ENCODE data around the gene TANC1. TPM values are rescaled to one million over a fixed set of nuclear protein-coding genes. Genes with fewer than 3 reads are reported as not detected.

Gene TANC1
- total and polyA plus RNA-seq, 4 donors, result 7.8 to 58.3 (median 48.0) TPM

DNA sequence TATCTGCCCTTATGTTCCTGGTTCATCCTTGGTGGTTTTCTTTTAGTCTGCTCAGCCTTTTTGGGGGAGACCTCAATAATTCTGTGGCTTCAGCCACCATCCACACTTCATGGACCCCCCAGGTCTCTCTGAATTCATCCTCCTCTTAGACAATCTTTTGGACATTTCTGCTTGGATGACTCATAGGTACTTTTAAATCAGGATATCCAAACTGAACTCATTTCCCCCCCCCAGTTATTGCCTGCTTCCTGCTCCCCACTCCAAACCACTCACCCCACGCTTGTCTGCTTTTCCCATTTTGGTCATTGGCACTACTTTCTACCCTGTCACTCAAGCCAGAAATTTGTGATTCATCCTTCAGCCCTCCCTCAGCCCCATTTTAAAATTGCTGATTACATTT, 78.5 kb downstream of the TANC1 start:
- Histone ChIP-seq H3K4me3 (ENCODE audit: low read length in 2 of 2) (no peak overlapping the region), H3K27me3 (ENCODE audit: control insufficient read depth in 1 of 2, insufficient read depth in 2 of 2, low read length in 1 of 2) (no peaks in the 10 kb centered on the region), H3K4me1 (ENCODE audit: control insufficient read depth in 1 of 2, insufficient read depth in 2 of 2, low read length in 2 of 2) (peaks cover 9 to 16% of the 10 kb centered on the region in 2 donors), H3K36me3 (ENCODE audit: control insufficient read depth in 1 of 2, insufficient read depth in 2 of 2, low read length in 1 of 2) (no peaks in the 10 kb centered on the region), H3K27ac (ENCODE audit: low read depth in 1 of 2, low read length in 2 of 2) (peak overlapping the region; percentile 74 to 89), H3K9me3 (ENCODE audit: control insufficient read depth, low read length) (no peaks in the 10 kb centered on the region)
- DNase-seq, result no peak
- intact Hi-C loops (cut with DNase I), result loop anchor here in 1 of 2 donors (10.0 kb wide), 1 partner anchor 48 kb away; no protein-coding TSS in a partner anchor
- peak; percentile 51 for ATAC-seq (ENCODE audit: low FRiP score)
- 2 to 4% methylated on average over 1 of the region's 1 CpG for WGBS, 2 donors

GRCh38 chr2:159050426-159050825, 82.0 kb downstream of the TANC1 start:
- DNase-seq (no peak), ATAC-seq (ENCODE audit: low FRiP score) (no peak)
- Histone ChIP-seq H3K27me3 (ENCODE audit: control insufficient read depth in 1 of 2, insufficient read depth in 2 of 2, low read length in 1 of 2) (no peaks in the 10 kb centered on the region), H3K4me1 (ENCODE audit: control insufficient read depth in 1 of 2, insufficient read depth in 2 of 2, low read length in 2 of 2) (peaks cover 2 to 16% of the 10 kb centered on the region in 2 donors), H3K4me3 (ENCODE audit: low read length in 2 of 2) (no peak overlapping the region), H3K27ac (ENCODE audit: low read depth in 1 of 2, low read length in 2 of 2) (no peak overlapping the region), H3K36me3 (ENCODE audit: control insufficient read depth in 1 of 2, insufficient read depth in 2 of 2, low read length in 1 of 2) (no peaks in the 10 kb centered on the region), H3K9me3 (ENCODE audit: control insufficient read depth, low read length) (no peaks in the 10 kb centered on the region)
- 97 to 98% methylated on average over 1 of the region's 1 CpG for WGBS, 2 donors
- intact Hi-C loops (cut with DNase I), result no loop called here

GRCh38 chr2:159051133-159051532, 82.7 kb downstream of the TANC1 start:
- ATAC-seq (ENCODE audit: low FRiP score) (no peak), DNase-seq (no peak)
- intact Hi-C loops (cut with DNase I), result no loop called here
- no peaks in the 10 kb centered on the region for H3K27me3 ChIP-seq (ENCODE audit: control insufficient read depth in 1 of 2, insufficient read depth in 2 of 2, low read length in 1 of 2)
- no peaks in the 10 kb centered on the region for H3K9me3 ChIP-seq (ENCODE audit: control insufficient read depth, low read length)
- no peak overlapping the region for H3K27ac ChIP-seq (ENCODE audit: low read depth in 1 of 2, low read length in 2 of 2)
- peaks cover 2 to 16% of the 10 kb centered on the region in 2 donors for H3K4me1 ChIP-seq (ENCODE audit: control insufficient read depth in 1 of 2, insufficient read depth in 2 of 2, low read length in 2 of 2)
- 94 to 95% methylated on average over 3 of the region's 3 CpGs for WGBS, 2 donors
- H3K36me3 ChIP-seq (ENCODE audit: control insufficient read depth in 1 of 2, insufficient read depth in 2 of 2, low read length in 1 of 2), result no peaks in the 10 kb centered on the region
- H3K4me3 ChIP-seq (ENCODE audit: low read length in 2 of 2), result no peak overlapping the region

GRCh38 chr2:159051661-159052060, 83.2 kb downstream of the TANC1 start:
- Histone ChIP-seq H3K4me3 (ENCODE audit: low read length in 2 of 2) (no peak overlapping the region), H3K4me1 (ENCODE audit: control insufficient read depth in 1 of 2, insufficient read depth in 2 of 2, low read length in 2 of 2) (peaks cover 2 to 16% of the 10 kb centered on the region in 2 donors), H3K27ac (ENCODE audit: low read depth in 1 of 2, low read length in 2 of 2) (peak overlapping the region in 1 of 2 donors; percentile 62), H3K9me3 (ENCODE audit: control insufficient read depth, low read length) (no peaks in the 10 kb centered on the region), H3K27me3 (ENCODE audit: control insufficient read depth in 1 of 2, insufficient read depth in 2 of 2, low read length in 1 of 2) (no peaks in the 10 kb centered on the region), H3K36me3 (ENCODE audit: control insufficient read depth in 1 of 2, insufficient read depth in 2 of 2, low read length in 1 of 2) (no peaks in the 10 kb centered on the region)
- ATAC-seq (ENCODE audit: low FRiP score) (peak; percentile 26), DNase-seq (peak in 1 of 2 donors; percentile 55)
- intact Hi-C loops (cut with DNase I), result no loop called here
- 5% methylated on average over 5 of the region's 5 CpGs for WGBS, 2 donors

DNA sequence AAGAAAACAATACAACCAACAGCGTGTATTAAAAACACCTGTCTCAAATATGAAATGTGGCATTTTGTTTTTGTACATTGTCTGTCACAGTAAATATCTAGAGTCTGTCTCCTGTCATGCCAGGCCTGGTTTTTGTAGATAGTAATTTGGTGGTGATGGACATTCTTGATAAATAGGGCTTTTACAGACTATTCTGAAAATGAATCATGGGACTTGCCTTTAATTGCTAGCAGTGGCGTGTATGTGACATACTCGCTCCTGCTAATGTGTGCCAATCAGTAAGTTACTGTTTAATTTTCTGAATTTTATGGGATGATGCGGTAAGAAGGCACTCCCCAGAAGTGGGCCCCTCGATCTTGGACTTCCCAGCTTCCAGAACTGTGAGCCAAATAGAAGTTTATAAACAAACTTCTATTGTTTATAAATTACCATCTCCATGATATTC, 83.7 kb downstream of the TANC1 start:
- Histone ChIP-seq H3K9me3 (ENCODE audit: control insufficient read depth, low read length) (no peaks in the 10 kb centered on the region), H3K4me3 (ENCODE audit: low read length in 2 of 2) (no peak overlapping the region), H3K4me1 (ENCODE audit: control insufficient read depth in 1 of 2, insufficient read depth in 2 of 2, low read length in 2 of 2) (peaks cover 2 to 16% of the 10 kb centered on the region in 2 donors), H3K27me3 (ENCODE audit: control insufficient read depth in 1 of 2, insufficient read depth in 2 of 2, low read length in 1 of 2) (no peaks in the 10 kb centered on the region), H3K36me3 (ENCODE audit: control insufficient read depth in 1 of 2, insufficient read depth in 2 of 2, low read length in 1 of 2) (no peaks in the 10 kb centered on the region), H3K27ac (ENCODE audit: low read depth in 1 of 2, low read length in 2 of 2) (peak overlapping the region; percentile 32 to 62)
- ATAC-seq (ENCODE audit: low FRiP score) (no peak), DNase-seq (no peak)
- intact Hi-C loops (cut with DNase I), result no loop called here
- 48 to 54% methylated on average over 5 of the region's 5 CpGs for WGBS, 2 donors

GRCh38 chr2:159053161-159054031, 85.0 kb downstream of the TANC1 start:
- no peak overlapping the region for H3K27ac ChIP-seq (ENCODE audit: low read depth in 1 of 2, low read length in 2 of 2)
- 82 to 86% methylated on average over 3 of the region's 3 CpGs for WGBS, 2 donors
- intact Hi-C loops (cut with DNase I), result no loop called here

DNA sequence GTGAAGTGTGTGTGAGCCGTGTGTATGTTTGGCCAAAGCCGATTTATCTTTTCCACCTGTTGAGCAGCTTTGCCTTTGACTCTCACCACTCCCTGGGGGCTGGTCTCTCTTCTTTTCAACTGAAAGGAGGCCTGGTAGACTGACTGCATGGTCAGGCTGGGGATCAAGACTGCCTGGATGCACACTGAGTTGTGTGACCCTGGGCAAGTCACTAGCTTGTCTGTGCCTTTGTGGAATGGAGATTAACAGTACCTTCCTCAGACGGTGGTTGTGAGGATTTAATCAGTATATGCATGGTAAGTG, 85.5 kb downstream of the TANC1 start:
- peaks cover 2 to 11% of the 10 kb centered on the region in 2 donors for H3K4me1 ChIP-seq (ENCODE audit: control insufficient read depth in 1 of 2, insufficient read depth in 2 of 2, low read length in 2 of 2)
- ATAC-seq (ENCODE audit: low FRiP score) (no peak), DNase-seq (no peak)
- H3K9me3 ChIP-seq (ENCODE audit: control insufficient read depth, low read length), result no peaks in the 10 kb centered on the region
- 88 to 89% methylated on average over 3 of the region's 3 CpGs for WGBS, 2 donors
- no peaks in the 10 kb centered on the region for H3K27me3 ChIP-seq (ENCODE audit: control insufficient read depth in 1 of 2, insufficient read depth in 2 of 2, low read length in 1 of 2)
- H3K36me3 ChIP-seq (ENCODE audit: control insufficient read depth in 1 of 2, insufficient read depth in 2 of 2, low read length in 1 of 2), result no peaks in the 10 kb centered on the region
- intact Hi-C loops (cut with DNase I), result no loop called here
- H3K4me3 ChIP-seq (ENCODE audit: low read length in 2 of 2), result no peak overlapping the region
- H3K27ac ChIP-seq (ENCODE audit: low read depth in 1 of 2, low read length in 2 of 2), result no peak overlapping the region

More at GRCh38 chr2:159053161-159054031, 85.0 kb downstream of the TANC1 start:
- Histone ChIP-seq H3K9me3 (ENCODE audit: control insufficient read depth, low read length) (no peaks in the 10 kb centered on the region), H3K36me3 (ENCODE audit: control insufficient read depth in 1 of 2, insufficient read depth in 2 of 2, low read length in 1 of 2) (no peaks in the 10 kb centered on the region), H3K4me3 (ENCODE audit: low read length in 2 of 2) (no peak overlapping the region), H3K27me3 (ENCODE audit: control insufficient read depth in 1 of 2, insufficient read depth in 2 of 2, low read length in 1 of 2) (no peaks in the 10 kb centered on the region), H3K4me1 (ENCODE audit: control insufficient read depth in 1 of 2, insufficient read depth in 2 of 2, low read length in 2 of 2) (peaks cover 2 to 11% of the 10 kb centered on the region in 2 donors)
- no peak for ATAC-seq (ENCODE audit: low FRiP score)
- DNase-seq, result no peak

- 95% methylated on average over 4 of the region's 4 CpGs for WGBS, 2 donors
- peaks cover 2 to 8% of the 10 kb centered on the region in 2 donors for H3K4me1 ChIP-seq (ENCODE audit: control insufficient read depth in 1 of 2, insufficient read depth in 2 of 2, low read length in 2 of 2)
- DNase-seq (no peak), ATAC-seq (ENCODE audit: low FRiP score) (no peak)
- no peaks in the 10 kb centered on the region for H3K9me3 ChIP-seq (ENCODE audit: control insufficient read depth, low read length)
- H3K36me3 ChIP-seq (ENCODE audit: control insufficient read depth in 1 of 2, insufficient read depth in 2 of 2, low read length in 1 of 2), result no peaks in the 10 kb centered on the region
- no peaks in the 10 kb centered on the region for H3K27me3 ChIP-seq (ENCODE audit: control insufficient read depth in 1 of 2, insufficient read depth in 2 of 2, low read length in 1 of 2)
- no peak overlapping the region for H3K27ac ChIP-seq (ENCODE audit: low read depth in 1 of 2, low read length in 2 of 2)
- no peak overlapping the region for H3K4me3 ChIP-seq (ENCODE audit: low read length in 2 of 2)
- intact Hi-C loops (cut with DNase I), result no loop called here
Measured at GRCh38 chr2:159054985-159055384, 86.5 kb downstream of the TANC1 start.

- Histone ChIP-seq H3K4me1 (ENCODE audit: control insufficient read depth in 1 of 2, insufficient read depth in 2 of 2, low read length in 2 of 2) (peaks cover 3 to 9% of the 10 kb centered on the region in 2 donors), H3K9me3 (ENCODE audit: control insufficient read depth, low read length) (no peaks in the 10 kb centered on the region), H3K27ac (ENCODE audit: low read depth in 1 of 2, low read length in 2 of 2) (no peak overlapping the region), H3K36me3 (ENCODE audit: control insufficient read depth in 1 of 2, insufficient read depth in 2 of 2, low read length in 1 of 2) (peaks cover 0 to 2% of the 10 kb centered on the region in 2 donors), H3K4me3 (ENCODE audit: low read length in 2 of 2) (no peak overlapping the region), H3K27me3 (ENCODE audit: control insufficient read depth in 1 of 2, insufficient read depth in 2 of 2, low read length in 1 of 2) (no peaks in the 10 kb centered on the region)
- DNase-seq, result no peak
- intact Hi-C loops (cut with DNase I), result no loop called here
- ATAC-seq (ENCODE audit: low FRiP score), result no peak
- WGBS, 2 donors, result 61 to 64% methylated on average over 3 of the region's 3 CpGs
Measured at GRCh38 chr2:159060518-159060917, 92.1 kb downstream of the TANC1 start.
